HCT116 (cell line): Measurements from ENCODE around the gene SPON1. TPM values are rescaled to one million over a fixed set of nuclear protein-coding genes. Genes with fewer than 3 reads are reported as not detected.

Experiments
- ATAC-seq: fragments of 200-7000 bp; cut with Tn5 transposase; 2 replicates; pipeline ENCODE4 v1.9.1; 2020; ENCODE audit warnings: mild to moderate bottlenecking, moderate library complexity
- BruUV-seq: library from RNA; stranded (reverse); fragments of 400-500 nt; replicated peaks from 2 replicates; lab custom pipeline; 2021; lab: Mats Ljungman, UMichigan
- CTCF ChIA-PET: fragments of 300-600 bp; sonication (Branson Sonifier 250); formaldehyde crosslinking; loops from one replicate; lab custom pipeline; 2021; ENCODE audit warnings: antibody characterized with exemption; lab: Charles Lee
- POLR2A ChIA-PET: fragments of 300-600, 350-600 bp; sonication (Branson Sonifier 250); formaldehyde crosslinking; loops from one replicate; lab custom pipeline; 2021; ENCODE audit warnings: antibody characterized with exemption; lab: Charles Lee
- RAD21 ChIA-PET, 2 experiments: fragments of 300-600 bp; sonication (Branson Sonifier 250); formaldehyde crosslinking; loops; one replicate each; lab custom pipeline; 2023; ENCODE audit warnings: low total read pairs in 2 of 2; ENCODE audit not compliant: uncharacterized antibody in 2 of 2, unreplicated experiment in 2 of 2, low non-redundant PET in 1 of 2; lab: Charles Lee
- DNase-seq: peaks from one replicate; pipeline ENCODE4 v3.0.0-alpha.2; 2010; ENCODE audit warnings: low read depth, low spot score
- H2AFZ ChIP-seq: fragments of 200-600 bp; shearing (Covaris generic), sonication (generic); 2 replicates; pipeline ENCODE4 v1.6.1; 2017; ENCODE audit warnings: low read depth, mixed run types, mixed read lengths, antibody characterized with exemption, low read length; ENCODE audit not compliant: poor library complexity, severe bottlenecking
- H3K27ac ChIP-seq: 2 replicates; pipeline ENCODE4 v1.5.1; 2012; ENCODE audit warnings: low read depth, low read length
- H3K27me3 ChIP-seq: fragments of 200-600 bp; sonication (generic); 2 replicates; pipeline ENCODE4 v1.6.1; 2016; ENCODE audit warnings: mixed run types, low read length, mixed read lengths; ENCODE audit not compliant: insufficient read depth
- H3K36me3 ChIP-seq, 2 experiments: fragments of 200-500 bp in 1 of 2; fragments of 200-600 bp in 1 of 2; sonication (Bioruptor generic) in 1 of 2; sonication (generic) in 1 of 2; 2 replicates each; pipeline versions ENCODE4 v1.5.1 to v1.6.1; 2014 to 2016; ENCODE audit warnings: low read length in 2 of 2, inconsistent platforms in 1 of 2, mixed read lengths in 1 of 2, mixed run types in 1 of 2; ENCODE audit not compliant: insufficient read depth in 2 of 2, control insufficient read depth in 1 of 2
- H3K4me1 ChIP-seq, 2 experiments: fragments of 200-600 bp in 1 of 2; sonication (generic) in 1 of 2; 2 replicates each; pipeline versions ENCODE4 v1.5.1 to v1.6.1; 2012 to 2017; ENCODE audit warnings: low read length in 2 of 2, inconsistent platforms in 1 of 2, mild to moderate bottlenecking in 1 of 2, mixed read lengths in 1 of 2, mixed run types in 1 of 2, moderate library complexity in 1 of 2; ENCODE audit not compliant: insufficient read depth in 2 of 2, control insufficient read depth in 1 of 2
- H3K4me2 ChIP-seq: fragments of 200-600 bp; sonication (generic); 2 replicates; pipeline ENCODE4 v1.6.1; 2017; ENCODE audit warnings: mixed run types, low read length, mixed read lengths
- H3K4me3 ChIP-seq, 2 experiments: fragments of 200-600 bp in 1 of 2; sonication (generic) in 1 of 2; replicated peaks in 1 of 2; 2 replicates each; pipeline ENCODE4 v1.5.1; 2011 to 2016; ENCODE audit warnings: low read length in 2 of 2, control low read depth in 1 of 2, low read depth in 1 of 2, mild to moderate bottlenecking in 1 of 2, mixed read lengths in 1 of 2, mixed run types in 1 of 2
- H3K79me2 ChIP-seq: fragments of 200-600 bp; sonication (generic); 2 replicates; pipeline ENCODE4 v1.6.1; 2017; ENCODE audit warnings: mild to moderate bottlenecking, mixed run types, low read length, moderate library complexity, mixed read lengths; ENCODE audit not compliant: insufficient read depth
- H3K9ac ChIP-seq: fragments of 200-600 bp; sonication (generic); 2 replicates; pipeline ENCODE4 v1.6.1; 2016; ENCODE audit warnings: low read length, mixed read lengths
- H3K9me2 ChIP-seq: fragments of 200-600 bp; sonication (generic), shearing (Covaris generic); 2 replicates; pipeline ENCODE4 v1.6.1; 2017; ENCODE audit warnings: mixed run types, mild to moderate bottlenecking, moderate library complexity; ENCODE audit not compliant: insufficient read depth
- H3K9me3 ChIP-seq, 2 experiments: fragments of 200-500 bp in 1 of 2; fragments of 200-600 bp in 1 of 2; sonication (Bioruptor generic) in 1 of 2; sonication (generic) in 1 of 2; 2 replicates each; pipeline ENCODE4 v1.6.1; 2014 to 2017; ENCODE audit warnings: low read length in 2 of 2, mixed read lengths in 2 of 2, inconsistent platforms in 1 of 2, low read depth in 1 of 2, mild to moderate bottlenecking in 1 of 2, mixed run types in 1 of 2, moderate library complexity in 1 of 2; ENCODE audit not compliant: control insufficient read depth in 1 of 2, insufficient read depth in 1 of 2
- H4K20me1 ChIP-seq: fragments of 200-600 bp; sonication (generic), shearing (Covaris generic); 2 replicates; pipeline ENCODE4 v1.6.1; 2017; ENCODE audit warnings: mixed run types, mild to moderate bottlenecking, moderate library complexity; ENCODE audit not compliant: insufficient read depth
- ATF3 ChIP-seq: IDR thresholded peaks from 2 replicates; pipeline ENCODE4 v1.6.1; 2012
- CEBPB ChIP-seq: IDR thresholded peaks from 2 replicates; pipeline ENCODE4 v1.6.1; 2012; ENCODE audit warnings: low read depth
- CTCF ChIP-seq, 3 experiments: fragments of 200-600 bp in 1 of 3; sonication (generic) in 1 of 3; IDR thresholded peaks in 2 of 3; conservative IDR thresholded peaks in 1 of 3; 2 replicates each; pipeline ENCODE4 v1.5.1; 2012 to 2017; ENCODE audit warnings: low read depth in 2 of 3, low read length in 2 of 3, antibody characterized with exemption in 1 of 3, borderline replicate concordance in 1 of 3, control low read depth in 1 of 3, mild to moderate bottlenecking in 1 of 3, mixed read lengths in 1 of 3, mixed run types in 1 of 3, moderate library complexity in 1 of 3; ENCODE audit not compliant: insufficient read depth in 1 of 3
- EGR1 ChIP-seq: IDR thresholded peaks from 2 replicates; pipeline ENCODE4 v1.6.1; 2012; ENCODE audit warnings: low read depth
- ELF1 ChIP-seq: IDR thresholded peaks from 2 replicates; pipeline ENCODE4 v1.6.1; 2012; ENCODE audit warnings: low read depth, borderline replicate concordance
- EZH2phosphoT487 ChIP-seq: fragments of 200-600 bp; IDR thresholded peaks from 2 replicates; pipeline ENCODE4 v1.6.1; 2018; ENCODE audit warnings: antibody characterized with exemption, borderline replicate concordance
- JUND ChIP-seq: IDR thresholded peaks from 2 replicates; pipeline ENCODE4 v1.6.1; 2012
- MAX ChIP-seq: IDR thresholded peaks from 2 replicates; pipeline ENCODE4 v1.6.1; 2012
- POLR2A ChIP-seq: IDR thresholded peaks from 2 replicates; pipeline ENCODE4 v1.7.0; 2011; ENCODE audit warnings: borderline replicate concordance; ENCODE audit not compliant: insufficient read depth, insufficient read length; ENCODE audit errors: extremely low read depth
- RAD21 ChIP-seq: IDR thresholded peaks from 2 replicates; pipeline ENCODE4 v1.6.1; 2012; ENCODE audit warnings: low read depth, mild to moderate bottlenecking
- SP1 ChIP-seq: IDR thresholded peaks from 2 replicates; pipeline ENCODE4 v1.6.1; 2012; ENCODE audit warnings: low read depth
- SRF ChIP-seq: IDR thresholded peaks from 2 replicates; pipeline ENCODE4 v1.6.1; 2012; ENCODE audit warnings: low read depth
- TCF7L2 ChIP-seq: IDR thresholded peaks from 2 replicates; pipeline ENCODE4 v1.7.0; 2011; ENCODE audit warnings: borderline replicate concordance, inconsistent platforms; ENCODE audit not compliant: insufficient read depth, insufficient read length; ENCODE audit errors: extremely low read depth
- YY1 ChIP-seq: IDR thresholded peaks from 2 replicates; pipeline ENCODE4 v1.6.1; 2011; ENCODE audit warnings: low read length, low read depth, moderate library complexity, mild to moderate bottlenecking; ENCODE audit not compliant: insufficient replicate concordance; ENCODE audit errors: extremely low read depth
- ZBTB33 ChIP-seq: IDR thresholded peaks from 2 replicates; pipeline ENCODE4 v1.6.1; 2011; ENCODE audit warnings: mild to moderate bottlenecking, low read length, moderate library complexity; ENCODE audit not compliant: insufficient replicate concordance; ENCODE audit errors: extremely low read depth
- intact Hi-C: fragments of 100-400 bp; cut with micrococcal nuclease; formaldehyde crosslinking; loops from 2 replicates; pipeline ENCODE4 v1.10.0; 2022
- total RNA-seq: library from RNA; stranded (reverse); gene quantifications from one replicate; pipeline ENCODE4 v1.2.1, GENCODE V29; 2021; ENCODE audit not compliant: unreplicated experiment

SPON1 gene
- total RNA-seq, 1 experiment from 2014 or later, result 0.17 TPM

- no peak overlapping the region for H3K27ac ChIP-seq
- ATAC-seq, result no peak
- no peak for DNase-seq
- ChIA-PET CTCF (no interaction called here), RAD21 (no interaction called here), POLR2A (no interaction called here)
- no peak for TF ChIP-seq POLR2A
- no peak for TF ChIP-seq SP1
- no peak for TF ChIP-seq EZH2phosphoT487
- TF ChIP-seq CTCF (IDR thresholded peaks at IDR 0.05 in 2 of 3, conservative IDR thresholded peaks at IDR 0.05 in 1 of 3; ENCODE audit: borderline replicate concordance in 1 of 3, insufficient read depth in 1 of 3, low read depth in 2 of 3, low read length in 2 of 3), result no peak
- no peak for TF ChIP-seq CEBPB
- TF ChIP-seq ELF1, result no peak
- TF ChIP-seq EGR1, result no peak
- no peak for TF ChIP-seq SRF
- TF ChIP-seq RAD21, result no peak
- TF ChIP-seq TCF7L2, result no peak
- no peak for TF ChIP-seq YY1
- TF ChIP-seq ZBTB33, result no peak
- no peak for TF ChIP-seq ATF3
- no peak for TF ChIP-seq MAX
- no peak for TF ChIP-seq JUND
- H3K9ac ChIP-seq, result no peak overlapping the region
- H2AFZ ChIP-seq, result no peak overlapping the region
- no peaks in the 10 kb centered on the region; a peak in 1 of 4 replicates for H3K9me3 ChIP-seq
- H3K79me2 ChIP-seq, result no peaks in the 10 kb centered on the region
- intact Hi-C loops, result no loop called here
- H3K4me2 ChIP-seq, result no peak overlapping the region
- peaks cover 5% of the 10 kb centered on the region; the same call in 1 of the 2 replicates for H3K27me3 ChIP-seq
- H3K4me3 ChIP-seq, result no peak overlapping the region
- H3K4me1 ChIP-seq, result no peaks in the 10 kb centered on the region
- H3K9me2 ChIP-seq, result no peaks in the 10 kb centered on the region
- no peaks in the 10 kb centered on the region for H3K36me3 ChIP-seq
- no peaks in the 10 kb centered on the region for H4K20me1 ChIP-seq
- BruUV-seq, result no TSS peak
Measured at GRCh38 chr11:13999704-14000103, 37.2 kb downstream of the SPON1 start.
